ENCODE measurements around the gene CPNE1. TPM values are rescaled to one million over a fixed set of nuclear protein-coding genes. Genes with fewer than 3 reads are reported as not detected.

Gene CPNE1
- total and polyA plus RNA-seq, 5 donors from 2014 or later: 175 to 398 (median 329) TPM

- ATAC-seq (ENCODE audit: low read depth in 2 of 2): no peak
- peak overlapping the region; percentile 90 for H3K4me3 ChIP-seq (ENCODE audit: low read depth, low read length)
Measured at GRCh38 chr20:35660122-35660937, 4.4 kb downstream of the CPNE1 start.

DNA sequence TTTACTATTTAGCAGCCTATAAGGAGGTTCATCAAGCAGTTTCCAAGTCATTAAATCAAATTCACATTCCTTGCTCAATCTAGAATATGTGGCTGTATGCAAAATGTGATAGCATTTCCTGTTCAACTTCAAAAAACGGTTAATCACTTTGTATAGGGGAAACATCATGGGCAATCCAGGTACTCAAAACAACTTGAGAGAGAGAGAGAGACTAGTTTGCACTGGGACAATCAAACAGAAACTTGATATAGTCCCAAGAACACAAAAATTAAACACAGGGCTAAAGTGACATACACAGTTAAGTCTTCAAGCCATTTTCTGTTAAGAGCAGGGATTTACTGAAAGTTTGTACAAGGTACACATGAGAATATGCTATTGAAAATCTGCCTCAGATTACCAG is 7.4 kb downstream of the CPNE1 start:
- H3K27me3 Mint-ChIP-seq: no peaks in the 10 kb centered on the region
- ATAC-seq (ENCODE audit: low read depth in 2 of 2) (peak in 1 of 2 donors; percentile 20), DNase-seq (peak in 1 of 3 donors; percentile 33)
- H3K4me3 Mint-ChIP-seq: peak overlapping the region; percentile 13 to 89 (median 61)
- H3K4me3 ChIP-seq (ENCODE audit: low read depth, low read length): peak overlapping the region; percentile 39
- peaks cover 30% of the 10 kb centered on the region for H3K36me3 ChIP-seq (ENCODE audit: control insufficient read depth, insufficient read depth, low read length)
- no peaks in the 10 kb centered on the region for H3K9me3 Mint-ChIP-seq
- H3K9me3 ChIP-seq (ENCODE audit: control insufficient read depth in 2 of 2, low read length in 2 of 2): no peaks in the 10 kb centered on the region
- peak overlapping the region; percentile 22 to 90 (median 63) for H3K27ac Mint-ChIP-seq
- H3K27me3 ChIP-seq (ENCODE audit: control insufficient read depth, insufficient read depth, low read length): no peaks in the 10 kb centered on the region
- H3K36me3 Mint-ChIP-seq: peaks cover 9% of the 10 kb centered on the region
- H3K4me1 Mint-ChIP-seq: peaks cover 28 to 56% (median 49%) of the 10 kb centered on the region in 4 donors
- peaks cover 55% of the 10 kb centered on the region for H3K4me1 ChIP-seq (ENCODE audit: control insufficient read depth, insufficient read depth, low read length, poor library complexity, severe bottlenecking)
- H3K27ac ChIP-seq (ENCODE audit: insufficient read depth, low read length, poor library complexity, severe bottlenecking): peak overlapping the region; percentile 100

More at GRCh38 chr20:35660122-35660937, 4.4 kb downstream of the CPNE1 start:
- Mint-ChIP-seq H3K27me3 (no peaks in the 10 kb centered on the region), H3K27ac (peak overlapping the region; percentile 79 to 98 (median 90)), H3K36me3 (peaks cover 13% of the 10 kb centered on the region), H3K4me1 (peaks cover 37 to 77% (median 67%) of the 10 kb centered on the region in 4 donors), H3K4me3 (peak overlapping the region; percentile 95 to 97 (median 96)), H3K9me3 (no peaks in the 10 kb centered on the region)
- Histone ChIP-seq H3K4me1 (ENCODE audit: control insufficient read depth, insufficient read depth, low read length, poor library complexity, severe bottlenecking) (peaks cover 84% of the 10 kb centered on the region), H3K27me3 (ENCODE audit: control insufficient read depth, insufficient read depth, low read length) (no peaks in the 10 kb centered on the region), H3K36me3 (ENCODE audit: control insufficient read depth, insufficient read depth, low read length) (peaks cover 1% of the 10 kb centered on the region), H3K9me3 (ENCODE audit: control insufficient read depth in 2 of 2, low read length in 2 of 2) (no peaks in the 10 kb centered on the region), H3K27ac (ENCODE audit: insufficient read depth, low read length, poor library complexity, severe bottlenecking) (peak overlapping the region; percentile 100)
- DNase-seq: no peak

- peaks cover 17% of the 10 kb centered on the region for H3K36me3 Mint-ChIP-seq
- peaks cover 34 to 56% (median 37%) of the 10 kb centered on the region in 4 donors for H3K4me1 Mint-ChIP-seq
- DNase-seq: no peak
Measured at GRCh38 chr20:35654415-35654814, 10.3 kb downstream of the CPNE1 start.

DNA sequence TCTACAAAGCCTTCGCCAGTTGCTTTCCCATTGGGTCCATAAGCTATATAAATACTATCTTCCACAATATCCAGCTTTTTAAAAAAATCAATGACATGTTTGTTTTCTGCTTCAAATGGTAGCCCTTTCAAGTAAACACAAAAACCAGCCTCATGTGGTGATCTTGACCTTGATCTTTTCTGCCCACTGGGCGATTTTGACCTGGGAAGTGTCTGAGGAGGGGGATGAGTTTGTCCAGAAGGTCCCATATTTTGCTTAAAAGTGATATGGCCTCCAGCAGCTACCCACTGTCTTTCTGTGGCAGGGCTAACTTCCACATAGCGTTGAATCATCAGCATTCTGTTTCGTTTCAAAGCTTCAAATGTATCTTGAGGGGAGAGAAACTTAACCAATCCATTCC is 10.8 kb downstream of the CPNE1 start:
- H3K36me3 ChIP-seq (ENCODE audit: control insufficient read depth, insufficient read depth, low read length): peaks cover 50% of the 10 kb centered on the region
- H3K27ac Mint-ChIP-seq: no peak overlapping the region
- H3K27ac ChIP-seq (ENCODE audit: insufficient read depth, low read length, poor library complexity, severe bottlenecking): no peak overlapping the region
- peaks cover 34 to 56% (median 35%) of the 10 kb centered on the region in 4 donors for H3K4me1 Mint-ChIP-seq
- no peaks in the 10 kb centered on the region for H3K27me3 ChIP-seq (ENCODE audit: control insufficient read depth, insufficient read depth, low read length)
- no peak overlapping the region for H3K4me3 ChIP-seq (ENCODE audit: low read depth, low read length)
- H3K4me3 Mint-ChIP-seq: no peak overlapping the region
- DNase-seq (no peak), ATAC-seq (ENCODE audit: low read depth in 2 of 2) (no peak)
- no peaks in the 10 kb centered on the region for H3K27me3 Mint-ChIP-seq
- H3K9me3 Mint-ChIP-seq: no peaks in the 10 kb centered on the region
- peaks cover 29% of the 10 kb centered on the region for H3K4me1 ChIP-seq (ENCODE audit: control insufficient read depth, insufficient read depth, low read length, poor library complexity, severe bottlenecking)
- no peaks in the 10 kb centered on the region for H3K9me3 ChIP-seq (ENCODE audit: control insufficient read depth in 2 of 2, low read length in 2 of 2)
- peaks cover 16% of the 10 kb centered on the region for H3K36me3 Mint-ChIP-seq

More at GRCh38 chr20:35654415-35654814, 10.3 kb downstream of the CPNE1 start:
- Histone ChIP-seq H3K27ac (ENCODE audit: insufficient read depth, low read length, poor library complexity, severe bottlenecking) (no peak overlapping the region), H3K9me3 (ENCODE audit: control insufficient read depth in 2 of 2, low read length in 2 of 2) (no peaks in the 10 kb centered on the region), H3K4me3 (ENCODE audit: low read depth, low read length) (no peak overlapping the region), H3K27me3 (ENCODE audit: control insufficient read depth, insufficient read depth, low read length) (no peaks in the 10 kb centered on the region), H3K4me1 (ENCODE audit: control insufficient read depth, insufficient read depth, low read length, poor library complexity, severe bottlenecking) (peaks cover 34% of the 10 kb centered on the region), H3K36me3 (ENCODE audit: control insufficient read depth, insufficient read depth, low read length) (peaks cover 48% of the 10 kb centered on the region)
- H3K27me3 Mint-ChIP-seq: no peaks in the 10 kb centered on the region
- ATAC-seq (ENCODE audit: low read depth in 2 of 2): no peak
- no peak overlapping the region for H3K4me3 Mint-ChIP-seq
- no peak overlapping the region for H3K27ac Mint-ChIP-seq
- no peaks in the 10 kb centered on the region for H3K9me3 Mint-ChIP-seq

- Histone ChIP-seq H3K27ac (ENCODE audit: insufficient read depth, low read length, poor library complexity, severe bottlenecking) (no peak overlapping the region), H3K9me3 (ENCODE audit: control insufficient read depth in 2 of 2, low read length in 2 of 2) (no peaks in the 10 kb centered on the region), H3K27me3 (ENCODE audit: control insufficient read depth, insufficient read depth, low read length) (no peaks in the 10 kb centered on the region), H3K4me1 (ENCODE audit: control insufficient read depth, insufficient read depth, low read length, poor library complexity, severe bottlenecking) (peaks cover 23% of the 10 kb centered on the region), H3K36me3 (ENCODE audit: control insufficient read depth, insufficient read depth, low read length) (peaks cover 50% of the 10 kb centered on the region), H3K4me3 (ENCODE audit: low read depth, low read length) (no peak overlapping the region)
- Mint-ChIP-seq H3K27ac (no peak overlapping the region), H3K36me3 (peaks cover 17% of the 10 kb centered on the region), H3K9me3 (no peaks in the 10 kb centered on the region), H3K4me1 (peaks cover 35 to 58% (median 36%) of the 10 kb centered on the region in 4 donors), H3K27me3 (no peaks in the 10 kb centered on the region), H3K4me3 (no peak overlapping the region)
- DNase-seq (no peak), ATAC-seq (ENCODE audit: low read depth in 2 of 2) (no peak)
Measured at GRCh38 chr20:35653430-35653734, 11.3 kb downstream of the CPNE1 start.

GRCh38 chr20:35652641-35653429 is 11.9 kb downstream of the CPNE1 start:
- Histone ChIP-seq H3K9me3 (ENCODE audit: control insufficient read depth in 2 of 2, low read length in 2 of 2) (no peaks in the 10 kb centered on the region), H3K36me3 (ENCODE audit: control insufficient read depth, insufficient read depth, low read length) (peaks cover 50% of the 10 kb centered on the region), H3K27me3 (ENCODE audit: control insufficient read depth, insufficient read depth, low read length) (no peaks in the 10 kb centered on the region), H3K4me3 (ENCODE audit: low read depth, low read length) (no peak overlapping the region), H3K4me1 (ENCODE audit: control insufficient read depth, insufficient read depth, low read length, poor library complexity, severe bottlenecking) (peaks cover 21% of the 10 kb centered on the region), H3K27ac (ENCODE audit: insufficient read depth, low read length, poor library complexity, severe bottlenecking) (no peak overlapping the region)
- DNase-seq: no peak
- peak overlapping the region in 1 of 3 donors; percentile 43 for H3K27ac Mint-ChIP-seq
- no peaks in the 10 kb centered on the region for H3K27me3 Mint-ChIP-seq
- ATAC-seq (ENCODE audit: low read depth in 2 of 2): no peak
- peaks cover 36 to 58% (median 41%) of the 10 kb centered on the region in 4 donors for H3K4me1 Mint-ChIP-seq
- H3K36me3 Mint-ChIP-seq: peaks cover 19% of the 10 kb centered on the region
- H3K9me3 Mint-ChIP-seq: no peaks in the 10 kb centered on the region
- no peak overlapping the region for H3K4me3 Mint-ChIP-seq

GRCh38 chr20:35651958-35652357 is 12.7 kb downstream of the CPNE1 start:
- no peak overlapping the region for H3K4me3 ChIP-seq (ENCODE audit: low read depth, low read length)
- Mint-ChIP-seq H3K27me3 (no peaks in the 10 kb centered on the region), H3K27ac (no peak overlapping the region), H3K4me3 (no peak overlapping the region), H3K9me3 (no peaks in the 10 kb centered on the region), H3K4me1 (peaks cover 34 to 55% (median 35%) of the 10 kb centered on the region in 4 donors), H3K36me3 (peaks cover 13% of the 10 kb centered on the region)
- peaks cover 50% of the 10 kb centered on the region for H3K36me3 ChIP-seq (ENCODE audit: control insufficient read depth, insufficient read depth, low read length)
- DNase-seq: no peak
- no peak for ATAC-seq (ENCODE audit: low read depth in 2 of 2)
- H3K27me3 ChIP-seq (ENCODE audit: control insufficient read depth, insufficient read depth, low read length): no peaks in the 10 kb centered on the region
- H3K9me3 ChIP-seq (ENCODE audit: control insufficient read depth in 2 of 2, low read length in 2 of 2): no peaks in the 10 kb centered on the region
- peak overlapping the region; percentile 17 for H3K27ac ChIP-seq (ENCODE audit: insufficient read depth, low read length, poor library complexity, severe bottlenecking)
- H3K4me1 ChIP-seq (ENCODE audit: control insufficient read depth, insufficient read depth, low read length, poor library complexity, severe bottlenecking): peaks cover 13% of the 10 kb centered on the region
